Caco-2 (cell line): ENCODE measurements around the gene FIGNL2. TPM values are rescaled to one million over a fixed set of nuclear protein-coding genes. Genes with fewer than 3 reads are reported as not detected.

Source experiments
- BruUV-seq: library from RNA; stranded (reverse); fragments of 400-500 nt; replicated peaks from 2 replicates; lab custom pipeline; 2021; lab: Mats Ljungman, UMichigan
- CTCF ChIA-PET: fragments of 300-600 bp; sonication (Branson Sonifier 250); formaldehyde crosslinking; loops from one replicate; lab custom pipeline; 2022; ENCODE audit warnings: antibody characterized with exemption; lab: Charles Lee
- POLR2A ChIA-PET: fragments of 300-600 bp; sonication (Branson Sonifier 250); formaldehyde crosslinking; loops from one replicate; lab custom pipeline; 2022; ENCODE audit warnings: antibody characterized with exemption; lab: Charles Lee
- DNase-seq, 2 experiments: peaks; one replicate each; pipeline versions ENCODE4 v3.0.0 to v3.0.0-alpha.2; 2020 to 2022
- H3K27me3 ChIP-seq: replicated peaks from 2 replicates; pipeline ENCODE4 v1.6.0; 2011; ENCODE audit warnings: low read length; ENCODE audit not compliant: control insufficient read depth, insufficient read depth
- H3K36me3 ChIP-seq: 2 replicates; pipeline ENCODE4 v1.5.1; 2011; ENCODE audit warnings: low read length; ENCODE audit not compliant: control insufficient read depth, insufficient read depth
- H3K4me1 ChIP-seq: fragments of 250-450 bp; sonication (Bioruptor Pico); 2 replicates; pipeline ENCODE4 v1.5.1; 2020; ENCODE audit warnings: mild to moderate bottlenecking
- H3K4me3 ChIP-seq: 2 replicates; pipeline ENCODE4 v1.5.1; 2011; ENCODE audit warnings: low read depth, mild to moderate bottlenecking, control low read depth, low read length
- H3K9me3 ChIP-seq: fragments of 250-450 bp; sonication (Bioruptor Pico); 2 replicates; pipeline ENCODE4 v1.5.1; 2020; ENCODE audit warnings: mild to moderate bottlenecking, moderate library complexity
- H3K27ac Mint-ChIP-seq: one replicate; pipeline ENCODE4 v1.8.0; 2022; ENCODE audit warnings: mixed read lengths; ENCODE audit not compliant: unreplicated experiment
- H3K27me3 Mint-ChIP-seq: one replicate; pipeline ENCODE4 v1.8.0; 2022; ENCODE audit warnings: mixed read lengths; ENCODE audit not compliant: insufficient read depth, unreplicated experiment
- H3K36me3 Mint-ChIP-seq: one replicate; pipeline ENCODE4 v1.8.0; 2022; ENCODE audit warnings: mild to moderate bottlenecking, mixed read lengths; ENCODE audit not compliant: insufficient read depth, unreplicated experiment
- H3K4me1 Mint-ChIP-seq: one replicate; pipeline ENCODE4 v1.8.0; 2022; ENCODE audit warnings: low read depth, mixed read lengths; ENCODE audit not compliant: unreplicated experiment
- H3K4me3 Mint-ChIP-seq: one replicate; pipeline ENCODE4 v1.8.0; 2022; ENCODE audit warnings: mild to moderate bottlenecking, moderate library complexity, mixed read lengths; ENCODE audit not compliant: unreplicated experiment
- H3K9me3 Mint-ChIP-seq: one replicate; pipeline ENCODE4 v1.8.0; 2022; ENCODE audit warnings: mixed read lengths; ENCODE audit not compliant: unreplicated experiment
- CTCF ChIP-seq, 2 experiments: fragments of 200-600 bp in 1 of 2; IDR thresholded peaks; 1 replicate in 1 of 2; 2 replicates in 1 of 2; pipeline versions ENCODE4 v1.5.1 to v1.8.0; 2011 to 2022; ENCODE audit warnings: antibody characterized with exemption in 1 of 2, control low read depth in 1 of 2, inconsistent platforms in 1 of 2, low read depth in 1 of 2, low read length in 1 of 2, mild to moderate bottlenecking in 1 of 2, moderate library complexity in 1 of 2; ENCODE audit not compliant: insufficient read depth in 1 of 2, severe bottlenecking in 1 of 2, unreplicated experiment in 1 of 2
- intact Hi-C: fragments of 100-400 bp; cut with micrococcal nuclease; formaldehyde crosslinking; loops from one replicate; pipeline ENCODE4 v1.10.0; 2022; ENCODE audit not compliant: unreplicated experiment
- total RNA-seq: library from RNA; stranded (reverse); gene quantifications from 2 replicates; pipeline ENCODE4 v1.2.3, GENCODE V29; 2022

The FIGNL2 gene
- total RNA-seq, 1 experiment from 2014 or later: 3.6 TPM

- peaks cover 11% of the 10 kb centered on the region for H3K4me1 ChIP-seq
- peak overlapping the region; percentile 46 for H3K4me3 ChIP-seq
- H3K27me3 ChIP-seq: no peaks in the 10 kb centered on the region
- ChIA-PET CTCF (interaction anchor here (0.6 to 3.2 kb wide), 19 partner anchors 12 to 408 kb away, joined by 3 to 22 read pairs (median 4); partner anchors contain the start of gene FIGNL2), POLR2A (no interaction called here)
- no peaks in the 10 kb centered on the region for H3K9me3 ChIP-seq
- Mint-ChIP-seq H3K36me3 (peaks cover 10% of the 10 kb centered on the region), H3K9me3 (no peaks in the 10 kb centered on the region), H3K4me1 (peaks cover 18% of the 10 kb centered on the region), H3K4me3 (peak overlapping the region; percentile 76), H3K27ac (no peak overlapping the region), H3K27me3 (no peaks in the 10 kb centered on the region)
- no peak for TF ChIP-seq CTCF (IDR thresholded peaks at IDR 0.05; ENCODE audit: insufficient read depth in 1 of 2, low read depth in 1 of 2, low read length in 1 of 2, severe bottlenecking in 1 of 2, unreplicated experiment in 1 of 2)
- TSS peak; percentile 19 for BruUV-seq
- no peak for DNase-seq
- no peaks in the 10 kb centered on the region for H3K36me3 ChIP-seq
- intact Hi-C loops: loop anchor here (1.0 kb wide), 1 partner anchor 55 kb away; no protein-coding TSS in a partner anchor
These were observed 28.6 kb downstream of the FIGNL2 start for GRCh38 chr12:51819736-51820525.

- CTCF ChIA-PET: interaction anchor here (2.2 to 3.2 kb wide), 2 partner anchors 14 to 57 kb away, joined by 8 to 22 read pairs; no protein-coding TSS in a partner anchor
- intact Hi-C loops: no loop called here
- Mint-ChIP-seq H3K36me3 (peaks cover 10% of the 10 kb centered on the region), H3K9me3 (no peaks in the 10 kb centered on the region), H3K4me3 (peak overlapping the region; percentile 15), H3K27ac (no peak overlapping the region), H3K27me3 (no peaks in the 10 kb centered on the region), H3K4me1 (peaks cover 18% of the 10 kb centered on the region)
- no peaks in the 10 kb centered on the region for H3K9me3 ChIP-seq
- no peaks in the 10 kb centered on the region for H3K27me3 ChIP-seq
- POLR2A ChIA-PET: no interaction called here
- no peaks in the 10 kb centered on the region for H3K36me3 ChIP-seq
- no TSS peak for BruUV-seq
- peaks cover 15% of the 10 kb centered on the region for H3K4me1 ChIP-seq
- H3K4me3 ChIP-seq: no peak overlapping the region
- no peak for TF ChIP-seq CTCF (IDR thresholded peaks at IDR 0.05; ENCODE audit: insufficient read depth in 1 of 2, low read depth in 1 of 2, low read length in 1 of 2, severe bottlenecking in 1 of 2, unreplicated experiment in 1 of 2)
- DNase-seq: no peak
These were observed 29.8 kb downstream of the FIGNL2 start for GRCh38 chr12:51818566-51819300.

- H3K9me3 Mint-ChIP-seq: no peaks in the 10 kb centered on the region
- no peak for DNase-seq
- BruUV-seq: no TSS peak
- H3K4me1 Mint-ChIP-seq: peaks cover 18% of the 10 kb centered on the region
- CTCF ChIA-PET: interaction anchor here (1.2 kb wide), 1 partner anchor 11 kb away, joined by 3 read pairs; no protein-coding TSS in a partner anchor
- H3K4me3 Mint-ChIP-seq: no peak overlapping the region
- POLR2A ChIA-PET: no interaction called here
- H3K36me3 Mint-ChIP-seq: peaks cover 10% of the 10 kb centered on the region
- intact Hi-C loops: no loop called here
- Histone ChIP-seq H3K9me3 (no peaks in the 10 kb centered on the region), H3K27me3 (no peaks in the 10 kb centered on the region), H3K4me3 (no peak overlapping the region), H3K36me3 (no peaks in the 10 kb centered on the region), H3K4me1 (peaks cover 15% of the 10 kb centered on the region)
- H3K27ac Mint-ChIP-seq: no peak overlapping the region
- TF ChIP-seq CTCF (IDR thresholded peaks at IDR 0.05; ENCODE audit: insufficient read depth in 1 of 2, low read depth in 1 of 2, low read length in 1 of 2, severe bottlenecking in 1 of 2, unreplicated experiment in 1 of 2): no peak
- no peaks in the 10 kb centered on the region for H3K27me3 Mint-ChIP-seq
These were observed 30.4 kb downstream of the FIGNL2 start for GRCh38 chr12:51818086-51818485.
